ENCODE measurements around the gene CFAP99. TPM values are rescaled to one million over a fixed set of nuclear protein-coding genes. Genes with fewer than 3 reads are reported as not detected.

The CFAP99 gene
- total RNA-seq, 1 experiment from 2014 or later, result 0.16 TPM

GRCh38 chr4:2407991-2408342 is 10.8 kb upstream of the CFAP99 start:
- POLR2A ChIA-PET, result no interaction called here
- no peaks in the 10 kb centered on the region for H3K9me3 Mint-ChIP-seq (ENCODE audit: unreplicated experiment)
- no peak for TF ChIP-seq CTCF (IDR thresholded peaks at IDR 0.05; ENCODE audit: unreplicated experiment)
- intact Hi-C loops (cut with micrococcal nuclease), result no loop called here
- H3K27ac Mint-ChIP-seq (ENCODE audit: low read depth, unreplicated experiment), result no peak overlapping the region
- H3K4me1 Mint-ChIP-seq (ENCODE audit: insufficient read depth, unreplicated experiment), result peaks cover 7% of the 10 kb centered on the region
- CTCF ChIA-PET, result no interaction called here
- H3K4me3 Mint-ChIP-seq (ENCODE audit: unreplicated experiment), result no peak overlapping the region
- no TSS peak for BruUV-seq (replicated peaks)
- H3K27me3 Mint-ChIP-seq (ENCODE audit: insufficient read depth, unreplicated experiment), result peaks cover 11% of the 10 kb centered on the region
- no peak for DNase-seq (ENCODE audit: unreplicated experiment)
- no peaks in the 10 kb centered on the region for H3K36me3 Mint-ChIP-seq (ENCODE audit: insufficient read depth, unreplicated experiment)

GRCh38 chr4:2408401-2408958 is 10.3 kb upstream of the CFAP99 start:
- Mint-ChIP-seq H3K27ac (ENCODE audit: low read depth, unreplicated experiment) (no peak overlapping the region), H3K9me3 (ENCODE audit: unreplicated experiment) (no peaks in the 10 kb centered on the region), H3K27me3 (ENCODE audit: insufficient read depth, unreplicated experiment) (peaks cover 11% of the 10 kb centered on the region), H3K4me1 (ENCODE audit: insufficient read depth, unreplicated experiment) (peaks cover 10% of the 10 kb centered on the region), H3K4me3 (ENCODE audit: unreplicated experiment) (no peak overlapping the region), H3K36me3 (ENCODE audit: insufficient read depth, unreplicated experiment) (no peaks in the 10 kb centered on the region)
- intact Hi-C loops (cut with micrococcal nuclease), result no loop called here
- ChIA-PET POLR2A (no interaction called here), CTCF (no interaction called here)
- no peak for TF ChIP-seq CTCF (IDR thresholded peaks at IDR 0.05; ENCODE audit: unreplicated experiment)
- no TSS peak for BruUV-seq (replicated peaks)
- DNase-seq (ENCODE audit: unreplicated experiment), result no peak

GRCh38 chr4:2408976-2409375 is 9.8 kb upstream of the CFAP99 start:
- no TSS peak for BruUV-seq (replicated peaks)
- POLR2A ChIA-PET, result interaction anchor here (0.9 kb wide), 1 partner anchor 103 kb away, joined by 4 read pairs; no protein-coding TSS in a partner anchor
- H3K9me3 Mint-ChIP-seq (ENCODE audit: unreplicated experiment), result no peaks in the 10 kb centered on the region
- DNase-seq (ENCODE audit: unreplicated experiment), result no peak
- peaks cover 11% of the 10 kb centered on the region for H3K27me3 Mint-ChIP-seq (ENCODE audit: insufficient read depth, unreplicated experiment)
- peaks cover 10% of the 10 kb centered on the region for H3K4me1 Mint-ChIP-seq (ENCODE audit: insufficient read depth, unreplicated experiment)
- CTCF ChIA-PET, result no interaction called here
- no peak overlapping the region for H3K4me3 Mint-ChIP-seq (ENCODE audit: unreplicated experiment)
- no peak for TF ChIP-seq CTCF (IDR thresholded peaks at IDR 0.05; ENCODE audit: unreplicated experiment)
- intact Hi-C loops (cut with micrococcal nuclease), result no loop called here
- no peaks in the 10 kb centered on the region for H3K36me3 Mint-ChIP-seq (ENCODE audit: insufficient read depth, unreplicated experiment)
- no peak overlapping the region for H3K27ac Mint-ChIP-seq (ENCODE audit: low read depth, unreplicated experiment)

- H3K36me3 Mint-ChIP-seq (ENCODE audit: insufficient read depth, unreplicated experiment), result no peaks in the 10 kb centered on the region
- POLR2A ChIA-PET, result interaction anchor here (0.9 kb wide), 1 partner anchor 103 kb away, joined by 4 read pairs; no protein-coding TSS in a partner anchor
- H3K27ac Mint-ChIP-seq (ENCODE audit: low read depth, unreplicated experiment), result no peak overlapping the region
- intact Hi-C loops (cut with micrococcal nuclease), result no loop called here
- peaks cover 10% of the 10 kb centered on the region for H3K4me1 Mint-ChIP-seq (ENCODE audit: insufficient read depth, unreplicated experiment)
- CTCF ChIA-PET, result no interaction called here
- no peak for DNase-seq (ENCODE audit: unreplicated experiment)
- no peak overlapping the region for H3K4me3 Mint-ChIP-seq (ENCODE audit: unreplicated experiment)
- H3K9me3 Mint-ChIP-seq (ENCODE audit: unreplicated experiment), result no peaks in the 10 kb centered on the region
- no peak for TF ChIP-seq CTCF (IDR thresholded peaks at IDR 0.05; ENCODE audit: unreplicated experiment)
- no TSS peak for BruUV-seq (replicated peaks)
- peaks cover 11% of the 10 kb centered on the region for H3K27me3 Mint-ChIP-seq (ENCODE audit: insufficient read depth, unreplicated experiment)
Measured at GRCh38 chr4:2409381-2409783, 9.4 kb upstream of the CFAP99 start.

All from MCF 10A (cell line).